ENCODE results near the gene SFMBT2. TPM values are rescaled to one million over a fixed set of nuclear protein-coding genes. Genes with fewer than 3 reads are reported as not detected.

Gene SFMBT2
- polyA plus RNA-seq, 1 donor from 2014 or later = 1.6 TPM

DNA sequence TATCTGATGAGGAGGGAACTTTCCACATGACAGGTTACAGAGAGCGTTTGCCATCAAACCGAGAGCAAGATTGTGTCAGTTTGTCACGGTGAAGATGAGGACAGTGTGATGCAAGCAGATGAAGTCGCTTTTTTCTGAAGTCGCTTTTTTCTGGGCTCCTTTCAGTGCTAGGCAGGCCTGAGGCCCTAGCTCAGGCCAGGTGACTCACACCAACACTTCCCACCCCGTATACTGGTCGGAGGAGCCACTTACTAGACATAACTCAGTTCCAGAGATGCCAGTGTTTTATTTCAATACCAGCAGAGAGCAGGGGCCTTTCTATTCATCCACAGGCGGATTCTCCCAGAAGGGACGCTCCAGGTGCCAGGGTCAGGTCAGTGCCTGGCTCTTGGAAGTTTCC, 58.9 kb downstream of the SFMBT2 start:
- Mint-ChIP-seq H3K4me1 (no peaks in the 10 kb centered on the region), H3K4me3 (no peak overlapping the region)

DNA sequence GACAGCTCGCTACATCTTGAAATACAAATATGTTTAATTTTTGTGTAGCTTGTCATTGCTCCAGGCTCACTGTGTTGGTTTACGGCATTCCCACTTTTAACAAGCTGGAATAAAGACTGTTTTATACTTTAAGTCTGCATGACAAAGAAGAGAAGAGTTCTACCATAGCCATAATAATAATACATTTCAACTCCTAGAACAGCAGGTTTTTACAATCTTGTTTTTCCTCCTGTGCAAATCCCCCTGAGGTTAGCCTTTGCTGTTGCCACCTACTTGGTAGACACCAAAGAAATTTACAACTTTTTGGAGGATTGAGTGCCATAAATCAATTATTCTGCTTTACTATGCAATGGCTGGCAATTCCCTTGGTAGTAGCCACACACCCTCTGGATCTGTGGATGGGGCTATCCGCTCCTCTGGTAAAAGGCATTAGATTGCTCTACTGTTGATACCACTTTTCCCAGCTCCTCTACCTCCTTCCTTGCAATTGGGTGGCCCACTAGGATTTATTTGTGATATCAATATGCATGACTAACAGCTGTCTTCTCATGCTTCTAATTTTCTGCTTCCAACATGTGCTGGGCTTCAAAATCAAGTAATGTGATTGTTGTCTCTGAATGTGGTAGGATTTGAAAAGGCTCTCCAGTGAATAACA, 60.2 kb downstream of the SFMBT2 start:
- Mint-ChIP-seq H3K4me3 (no peak overlapping the region), H3K4me1 (no peaks in the 10 kb centered on the region), H3K27me3 (no peaks in the 10 kb centered on the region), H3K9me3 (peaks cover 0 to 3% (median 2%) of the 10 kb centered on the region in 3 donors), H3K36me3 (peaks cover 10% of the 10 kb centered on the region), H3K27ac (no peak overlapping the region)

More for the DNA sequence above, 58.9 kb downstream of the SFMBT2 start:
- Mint-ChIP-seq H3K27me3 (no peaks in the 10 kb centered on the region), H3K36me3 (peaks cover 4% of the 10 kb centered on the region), H3K27ac (no peak overlapping the region), H3K9me3 (peaks cover 0 to 2% (median 2%) of the 10 kb centered on the region in 3 donors)

- Mint-ChIP-seq H3K27me3 (no peaks in the 10 kb centered on the region), H3K4me3 (no peak overlapping the region), H3K9me3 (peaks cover 3 to 7% (median 3%) of the 10 kb centered on the region in 3 donors), H3K27ac (no peak overlapping the region), H3K36me3 (peaks cover 14% of the 10 kb centered on the region), H3K4me1 (peaks cover 0 to 2% (median 0%) of the 10 kb centered on the region in 3 donors)
Observed at GRCh38 chr10:7345717-7346116, 65.1 kb downstream of the SFMBT2 start.

DNA sequence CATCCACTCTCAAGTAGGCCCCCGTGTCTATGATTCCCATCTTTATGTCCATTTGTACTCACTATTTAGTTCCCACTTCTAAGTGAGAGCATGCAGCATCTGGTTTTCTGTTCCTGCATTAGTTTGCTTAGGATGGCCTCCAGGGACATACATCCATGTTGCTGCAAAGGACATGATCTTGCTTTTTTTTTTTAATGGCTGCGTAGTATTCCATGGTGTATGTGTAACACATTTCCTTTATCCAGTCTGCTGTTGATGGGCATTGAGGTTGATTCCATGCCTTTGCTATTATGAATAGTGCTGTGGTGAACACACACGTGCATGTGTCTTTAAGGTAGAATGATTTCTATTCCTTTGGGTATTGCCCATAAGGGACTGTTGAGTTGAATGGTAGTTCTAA, 67.8 kb downstream of the SFMBT2 start:
- H3K4me1 Mint-ChIP-seq = peaks cover 0 to 6% (median 0%) of the 10 kb centered on the region in 3 donors
- H3K36me3 Mint-ChIP-seq = peaks cover 14% of the 10 kb centered on the region
- H3K27me3 Mint-ChIP-seq = no peaks in the 10 kb centered on the region

GRCh38 chr10:7340179-7340874, 70.5 kb downstream of the SFMBT2 start:
- Mint-ChIP-seq H3K27me3 (no peaks in the 10 kb centered on the region), H3K27ac (peak overlapping the region in 1 of 3 donors; percentile 83), H3K36me3 (peaks cover 6% of the 10 kb centered on the region), H3K4me1 (peaks cover 12 to 19% (median 15%) of the 10 kb centered on the region in 3 donors), H3K9me3 (peaks cover 0 to 7% (median 3%) of the 10 kb centered on the region in 3 donors), H3K4me3 (no peak overlapping the region)

More for the DNA sequence above, 67.8 kb downstream of the SFMBT2 start:
- H3K4me3 Mint-ChIP-seq = no peak overlapping the region
- H3K27ac Mint-ChIP-seq = no peak overlapping the region
- H3K9me3 Mint-ChIP-seq = peaks cover 2 to 7% (median 3%) of the 10 kb centered on the region in 3 donors

DNA sequence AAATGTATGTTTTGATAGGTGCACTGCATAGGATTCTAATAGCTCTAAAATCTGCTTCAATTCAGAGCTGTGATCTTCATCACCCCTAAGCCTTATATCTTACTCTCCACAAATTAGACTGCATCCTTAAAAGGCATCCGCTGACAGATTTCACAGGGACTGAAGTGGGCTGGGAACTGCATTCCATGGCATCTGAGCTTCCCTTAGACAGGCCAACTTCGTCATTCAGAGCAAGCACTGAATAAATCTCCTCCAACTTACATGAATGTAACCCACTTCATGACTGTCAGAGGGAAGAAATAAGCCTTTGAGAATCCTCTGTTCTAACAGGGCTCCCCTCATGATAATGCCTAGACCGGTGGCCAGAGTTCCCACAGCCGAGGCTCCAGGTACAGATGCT, 71.3 kb downstream of the SFMBT2 start:
- peaks cover 4% of the 10 kb centered on the region for H3K36me3 Mint-ChIP-seq

GRCh38 chr10:7338469-7338868, 72.4 kb downstream of the SFMBT2 start:
- peaks cover 4% of the 10 kb centered on the region for H3K36me3 Mint-ChIP-seq
- peaks cover 12 to 19% (median 15%) of the 10 kb centered on the region in 3 donors for H3K4me1 Mint-ChIP-seq
- H3K4me3 Mint-ChIP-seq = no peak overlapping the region
- no peaks in the 10 kb centered on the region for H3K27me3 Mint-ChIP-seq
- H3K27ac Mint-ChIP-seq = no peak overlapping the region
- H3K9me3 Mint-ChIP-seq = peaks cover 0 to 7% (median under 1%) of the 10 kb centered on the region in 3 donors

More for the DNA sequence above, 71.3 kb downstream of the SFMBT2 start:
- H3K4me3 Mint-ChIP-seq = no peak overlapping the region
- peaks cover 0 to 7% (median 3%) of the 10 kb centered on the region in 3 donors for H3K9me3 Mint-ChIP-seq
- no peak overlapping the region for H3K27ac Mint-ChIP-seq
- H3K27me3 Mint-ChIP-seq = no peaks in the 10 kb centered on the region
- peaks cover 12 to 19% (median 15%) of the 10 kb centered on the region in 3 donors for H3K4me1 Mint-ChIP-seq

DNA sequence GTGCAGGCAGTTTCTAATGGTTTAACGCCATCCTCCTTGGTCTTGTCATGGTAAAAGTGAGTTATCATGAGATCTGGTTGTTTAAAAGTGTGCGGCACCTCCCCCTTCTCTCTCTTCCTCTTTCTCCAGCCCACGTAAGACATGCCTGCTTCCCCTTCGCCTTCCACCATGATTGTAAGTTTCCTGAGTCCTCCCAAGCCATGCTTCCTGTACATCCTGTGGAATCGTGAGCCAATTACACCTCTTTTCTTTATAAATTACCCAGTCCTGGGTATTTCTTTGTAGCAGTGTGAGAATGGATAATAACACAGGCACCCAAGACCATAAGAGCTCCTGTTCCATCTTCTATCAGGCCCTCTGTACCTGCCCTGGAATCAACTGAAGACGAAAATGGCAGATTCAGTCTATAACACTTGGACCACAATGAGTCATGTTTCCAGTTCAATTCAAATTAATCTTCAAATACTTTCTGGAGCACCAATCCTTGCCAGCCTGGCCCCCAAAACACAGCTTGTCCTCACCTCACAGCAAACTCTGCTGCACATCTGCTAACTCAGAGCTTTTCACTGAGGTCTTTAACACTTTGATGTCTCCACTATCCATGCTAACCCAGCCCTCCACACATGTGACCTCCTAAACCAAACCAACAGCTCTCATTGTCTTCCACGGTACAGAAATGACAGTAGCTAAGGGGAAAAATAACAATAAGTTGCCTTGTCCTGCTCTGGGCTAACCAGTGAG, 73.2 kb downstream of the SFMBT2 start:
- H3K36me3 Mint-ChIP-seq = peaks cover 2% of the 10 kb centered on the region
- H3K9me3 Mint-ChIP-seq = peaks cover 0 to 3% (median 0%) of the 10 kb centered on the region in 3 donors
- H3K4me3 Mint-ChIP-seq = peak overlapping the region in 1 of 4 donors; percentile 23
- H3K27ac Mint-ChIP-seq = no peak overlapping the region
- H3K4me1 Mint-ChIP-seq = peaks cover 12 to 20% (median 15%) of the 10 kb centered on the region in 3 donors
- H3K27me3 Mint-ChIP-seq = no peaks in the 10 kb centered on the region

GRCh38 chr10:7335977-7336376, 74.9 kb downstream of the SFMBT2 start:
- Mint-ChIP-seq H3K4me1 (peaks cover 12 to 21% (median 15%) of the 10 kb centered on the region in 3 donors), H3K36me3 (no peaks in the 10 kb centered on the region), H3K27me3 (no peaks in the 10 kb centered on the region), H3K9me3 (no peaks in the 10 kb centered on the region), H3K4me3 (peak overlapping the region in 1 of 4 donors; percentile 43), H3K27ac (no peak overlapping the region)

- Mint-ChIP-seq H3K4me3 (no peak overlapping the region), H3K4me1 (peaks cover 12 to 21% (median 15%) of the 10 kb centered on the region in 3 donors), H3K27me3 (no peaks in the 10 kb centered on the region), H3K9me3 (no peaks in the 10 kb centered on the region), H3K27ac (no peak overlapping the region), H3K36me3 (peaks cover 2% of the 10 kb centered on the region)
Observed at GRCh38 chr10:7334642-7334964, 76.2 kb downstream of the SFMBT2 start.

DNA sequence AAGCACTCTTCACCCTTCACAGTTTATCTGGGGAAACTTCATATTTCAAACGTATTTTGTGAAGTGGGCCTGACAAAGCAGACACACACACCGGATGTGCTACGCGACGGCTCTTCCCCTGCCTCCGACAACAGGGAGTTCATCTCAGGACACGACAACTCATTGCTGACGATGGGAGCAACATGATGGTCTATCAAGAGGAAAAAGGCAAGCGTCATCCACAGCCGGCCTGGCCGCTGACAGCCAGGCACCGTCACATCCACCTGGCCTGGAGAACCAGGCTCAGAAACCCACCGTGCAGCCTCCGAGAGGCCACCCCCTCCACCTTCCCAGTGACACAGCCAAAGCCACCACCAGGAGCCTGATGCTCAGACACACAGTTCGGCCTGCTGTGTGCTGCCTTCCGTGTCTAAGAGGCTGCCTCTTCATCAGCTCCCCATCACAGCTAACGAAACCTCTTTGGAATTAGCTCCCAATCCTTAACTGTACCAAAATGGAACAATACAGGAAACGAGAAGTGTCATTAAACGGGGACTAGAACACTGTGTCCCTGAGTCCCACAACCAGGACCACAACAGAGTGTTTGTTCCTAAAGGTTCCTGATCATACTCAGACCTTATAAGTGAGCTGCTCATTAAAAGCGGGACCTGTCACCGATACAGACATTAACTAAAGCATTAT, 76.7 kb downstream of the SFMBT2 start:
- no peaks in the 10 kb centered on the region for H3K27me3 Mint-ChIP-seq
- H3K4me1 Mint-ChIP-seq = peaks cover 12 to 21% (median 15%) of the 10 kb centered on the region in 3 donors
- no peak overlapping the region for H3K27ac Mint-ChIP-seq
- H3K9me3 Mint-ChIP-seq = peaks cover 0 to under 1% (median 0%) of the 10 kb centered on the region in 3 donors
- no peak overlapping the region for H3K4me3 Mint-ChIP-seq
- peaks cover 2% of the 10 kb centered on the region for H3K36me3 Mint-ChIP-seq

GRCh38 chr10:7329219-7329618, 81.6 kb downstream of the SFMBT2 start:
- H3K27me3 Mint-ChIP-seq = no peaks in the 10 kb centered on the region
- H3K4me1 Mint-ChIP-seq = peaks cover 0 to 2% (median 0%) of the 10 kb centered on the region in 3 donors
- no peak overlapping the region for H3K27ac Mint-ChIP-seq
- H3K36me3 Mint-ChIP-seq = peaks cover 8% of the 10 kb centered on the region
- H3K4me3 Mint-ChIP-seq = no peak overlapping the region
- H3K9me3 Mint-ChIP-seq = peaks cover 3 to 7% (median 5%) of the 10 kb centered on the region in 3 donors

- Mint-ChIP-seq H3K27ac (no peak overlapping the region), H3K36me3 (peaks cover 8% of the 10 kb centered on the region), H3K9me3 (peaks cover 3 to 7% (median 7%) of the 10 kb centered on the region in 3 donors), H3K27me3 (no peaks in the 10 kb centered on the region), H3K4me3 (no peak overlapping the region), H3K4me1 (peaks cover 0 to 2% (median 0%) of the 10 kb centered on the region in 3 donors)
Observed at GRCh38 chr10:7327885-7328284, 82.9 kb downstream of the SFMBT2 start.

- Mint-ChIP-seq H3K27ac (no peak overlapping the region), H3K4me1 (peaks cover 20 to 23% (median 20%) of the 10 kb centered on the region in 3 donors), H3K36me3 (peaks cover 5% of the 10 kb centered on the region), H3K9me3 (peaks cover 0 to 7% (median 2%) of the 10 kb centered on the region in 3 donors), H3K27me3 (no peaks in the 10 kb centered on the region), H3K4me3 (no peak overlapping the region)
Observed at GRCh38 chr10:7322623-7323022, 88.2 kb downstream of the SFMBT2 start.

Data from IgD-negative memory B cell (primary cell).